HG03442 (cell line): ENCODE measurements around the gene FSTL3.
"Not testable (repeated sequence)": the region's sequence is repeated elsewhere in the genome, so short reads cannot be mapped to it uniquely, and the experiment has no call there.

Experiments
- ATAC-seq: cut with Tn5 transposase; IDR thresholded peaks from one replicate; pipeline ENCODE4 v1.9.1; 2021; ENCODE audit warnings: mild to moderate bottlenecking, moderate library complexity; ENCODE audit not compliant: unreplicated experiment

FSTL3 gene

GRCh38 chr19:681029-682019 is 5.1 kb downstream of the FSTL3 start:
- no peak for ATAC-seq

- no peak for ATAC-seq
These were observed 6.6 kb downstream of the FSTL3 start for GRCh38 chr19:682678-683320.

GRCh38 chr19:685454-685931 is 9.3 kb downstream of the FSTL3 start:
- no peak for ATAC-seq

- ATAC-seq = no peak
These were observed 10.6 kb downstream of the FSTL3 start for GRCh38 chr19:686589-687297.

DNA sequence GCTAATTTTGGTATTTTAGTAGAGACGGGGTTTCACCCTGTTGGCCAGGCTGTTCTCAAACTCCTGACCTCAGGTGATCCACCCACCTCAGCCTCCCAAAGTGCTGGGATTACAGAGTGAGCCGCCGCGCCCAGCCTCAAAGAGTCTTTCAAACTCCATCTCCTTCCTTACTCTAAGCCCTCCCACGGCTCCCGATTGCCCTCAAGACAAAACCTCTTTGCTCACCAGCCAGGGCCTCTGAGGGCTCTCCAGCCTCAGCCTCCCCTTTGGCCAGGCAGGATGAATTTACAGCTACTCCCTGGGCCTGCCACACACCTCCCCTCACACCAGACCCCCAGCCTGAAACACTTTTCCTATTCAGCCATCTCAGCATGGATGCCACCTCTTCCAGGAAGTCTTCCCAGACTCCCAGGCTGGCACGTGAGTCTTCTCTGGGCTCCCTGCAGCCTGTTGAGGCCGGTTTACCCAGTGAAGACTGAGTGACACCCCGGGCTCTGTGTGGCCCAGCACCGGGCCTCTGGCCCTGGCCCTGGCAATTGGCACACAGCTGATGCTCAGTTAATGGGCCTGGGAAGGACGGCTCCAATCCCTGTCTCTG is 11.5 kb downstream of the FSTL3 start:
- no peak for ATAC-seq

- ATAC-seq = no peak
These were observed 12.0 kb downstream of the FSTL3 start for GRCh38 chr19:688214-688613.

GRCh38 chr19:688992-689391 is 12.8 kb downstream of the FSTL3 start:
- no peak for ATAC-seq

- ATAC-seq = no peak
These were observed 14.0 kb downstream of the FSTL3 start for GRCh38 chr19:690203-690602.

GRCh38 chr19:694481-695351 is 18.5 kb downstream of the FSTL3 start:
- no peak for ATAC-seq

- ATAC-seq = no peak
These were observed 19.3 kb downstream of the FSTL3 start, which contains the start of gene PRSS57 for GRCh38 chr19:695352-695949. PRSS57 (minus strand) TSS chr19:695452; CDS start chr19:695430, 22 bp downstream.

DNA sequence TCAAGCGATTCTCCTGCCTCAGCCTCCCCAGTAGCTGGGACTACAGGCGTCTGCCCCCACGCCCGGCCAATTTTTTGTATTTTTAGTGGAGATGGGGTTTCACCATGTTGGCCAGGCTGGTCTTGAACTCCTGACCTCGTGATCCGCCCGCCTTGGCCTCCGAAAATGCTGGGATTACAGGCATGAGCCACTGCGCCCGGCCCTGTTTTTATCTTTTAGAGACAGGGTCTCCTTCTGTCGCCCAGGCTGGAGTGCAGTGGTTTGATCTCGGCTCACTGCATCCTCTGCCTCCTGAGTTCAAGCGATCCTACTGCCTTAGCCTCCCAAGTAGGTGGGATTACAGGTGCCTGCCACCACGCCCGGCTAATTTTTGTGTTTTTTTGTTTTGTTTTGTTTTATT is 22.3 kb downstream of the FSTL3 start:
- ATAC-seq = not testable (repeated sequence)

DNA sequence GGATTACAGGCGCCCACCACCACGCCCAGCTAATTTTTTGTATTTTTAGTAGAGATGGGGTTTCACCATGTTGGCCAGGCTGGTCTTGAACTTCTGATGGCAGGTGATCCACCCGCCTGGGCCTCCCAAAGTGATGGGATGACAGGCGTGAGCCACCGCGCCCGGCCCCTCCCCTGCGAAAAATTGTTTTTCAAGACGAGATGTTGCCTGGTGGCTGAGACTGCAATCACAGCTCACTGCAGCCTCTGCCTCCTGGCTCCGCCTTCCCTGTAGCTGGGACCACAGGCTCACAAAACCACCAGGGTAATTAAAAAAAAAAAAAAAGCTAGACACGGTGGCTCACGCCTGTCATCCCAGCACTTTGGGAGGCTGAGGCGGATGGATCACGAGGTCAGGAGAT is 23.7 kb downstream of the FSTL3 start:
- ATAC-seq = not testable (repeated sequence)

DNA sequence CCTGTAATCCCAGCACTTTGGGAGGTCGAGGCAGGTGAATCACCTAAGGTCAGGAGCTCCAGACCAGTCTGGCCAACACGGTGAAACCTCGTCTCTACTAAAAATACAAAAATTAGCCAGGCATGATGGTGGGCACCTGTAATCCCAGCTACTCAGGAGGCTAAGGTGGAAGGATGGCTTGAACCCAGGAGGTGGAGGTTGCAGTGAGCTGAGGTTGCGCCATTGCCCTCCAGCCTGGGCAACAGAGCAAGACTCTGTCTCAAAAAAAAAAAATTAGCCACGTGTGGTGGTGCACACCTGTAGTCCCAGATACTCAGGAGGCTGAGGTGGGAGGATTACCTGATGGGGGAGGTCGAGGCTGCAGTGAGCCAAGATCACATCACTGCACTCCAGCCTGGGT is 26.7 kb downstream of the FSTL3 start:
- not testable (repeated sequence) for ATAC-seq

- no peak for ATAC-seq
These were observed 27.1 kb downstream of the FSTL3 start for GRCh38 chr19:703329-703650.

- no peak for ATAC-seq
These were observed 27.7 kb downstream of the FSTL3 start for GRCh38 chr19:703651-704446.

DNA sequence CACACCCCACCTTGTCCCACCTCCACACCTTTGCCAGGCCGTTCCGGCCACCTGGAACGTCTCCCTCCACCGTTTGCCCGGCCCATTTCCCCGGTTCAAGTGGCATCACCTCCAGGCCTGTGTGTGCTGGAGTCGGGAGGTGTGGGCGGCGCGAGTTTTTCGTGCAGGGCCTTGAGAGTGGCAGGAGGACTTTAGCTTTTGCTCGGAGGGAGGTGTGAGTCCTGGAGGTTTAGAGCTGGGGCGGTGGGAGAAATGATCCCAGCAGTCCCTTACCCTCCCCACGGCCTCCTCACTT is 28.2 kb downstream of the FSTL3 start:
- no peak for ATAC-seq

GRCh38 chr19:708154-709143 is 32.3 kb downstream of the FSTL3 start, which contains the start of gene PALM:
PALM (plus strand) TSS chr19:708935; CDS start chr19:709147, 212 bp downstream.
- no peak for ATAC-seq
